Duodenal mucosa (tissue), 2 donors: ENCODE data around the gene LMOD1.
A peak's percentile ranks its signal among the peaks of the same experiment; 100 is the strongest.
"Not testable (repeated sequence)": the region's sequence is repeated elsewhere in the genome, so short reads cannot be mapped to it uniquely, and the experiment has no call there.

Experiments
- H3K27ac ChIP-seq: one replicate; pipeline ENCODE4 v1.7.0; 2013; ENCODE audit warnings: low read depth, low read length
- H3K27me3 ChIP-seq, 2 donors: one replicate each; pipeline ENCODE4 v1.7.0; 2013; ENCODE audit warnings: low read length in 2 of 2, control low read depth in 1 of 2; ENCODE audit not compliant: insufficient read depth in 2 of 2, control insufficient read depth in 1 of 2
- H3K36me3 ChIP-seq, 2 donors: one replicate each; pipeline ENCODE4 v1.7.0; 2013; ENCODE audit warnings: low read length in 2 of 2, control low read depth in 1 of 2; ENCODE audit not compliant: insufficient read depth in 2 of 2, control insufficient read depth in 1 of 2
- H3K4me1 ChIP-seq, 2 donors: one replicate each; pipeline ENCODE4 v1.7.0; 2013; ENCODE audit warnings: low read length in 2 of 2, control low read depth in 1 of 2; ENCODE audit not compliant: insufficient read depth in 2 of 2, control insufficient read depth in 1 of 2
- H3K4me3 ChIP-seq, 2 donors: one replicate each; pipeline ENCODE4 v1.7.0; 2013; ENCODE audit warnings: low read length in 2 of 2, low read depth in 1 of 2
- H3K9ac ChIP-seq, 2 donors: one replicate each; pipeline ENCODE4 v1.7.0; 2013; ENCODE audit warnings: low read length in 2 of 2, low read depth in 1 of 2
- H3K9me3 ChIP-seq, 2 donors: one replicate each; pipeline ENCODE4 v1.7.0; 2013; ENCODE audit warnings: low read length in 2 of 2, control low read depth in 1 of 2; ENCODE audit not compliant: control insufficient read depth in 1 of 2

The LMOD1 gene

GRCh38 chr1:201970334-201971159 is 24.2 kb upstream of the LMOD1 start:
- no peak overlapping the region for H3K9ac ChIP-seq
- no peak overlapping the region for H3K4me3 ChIP-seq
- no peaks in the 10 kb centered on the region for H3K4me1 ChIP-seq
- H3K27ac ChIP-seq, result no peak overlapping the region
- H3K9me3 ChIP-seq, result no peaks in the 10 kb centered on the region
- peaks cover 13 to 37% of the 10 kb centered on the region in 2 donors for H3K36me3 ChIP-seq
- H3K27me3 ChIP-seq, result no peaks in the 10 kb centered on the region

DNA sequence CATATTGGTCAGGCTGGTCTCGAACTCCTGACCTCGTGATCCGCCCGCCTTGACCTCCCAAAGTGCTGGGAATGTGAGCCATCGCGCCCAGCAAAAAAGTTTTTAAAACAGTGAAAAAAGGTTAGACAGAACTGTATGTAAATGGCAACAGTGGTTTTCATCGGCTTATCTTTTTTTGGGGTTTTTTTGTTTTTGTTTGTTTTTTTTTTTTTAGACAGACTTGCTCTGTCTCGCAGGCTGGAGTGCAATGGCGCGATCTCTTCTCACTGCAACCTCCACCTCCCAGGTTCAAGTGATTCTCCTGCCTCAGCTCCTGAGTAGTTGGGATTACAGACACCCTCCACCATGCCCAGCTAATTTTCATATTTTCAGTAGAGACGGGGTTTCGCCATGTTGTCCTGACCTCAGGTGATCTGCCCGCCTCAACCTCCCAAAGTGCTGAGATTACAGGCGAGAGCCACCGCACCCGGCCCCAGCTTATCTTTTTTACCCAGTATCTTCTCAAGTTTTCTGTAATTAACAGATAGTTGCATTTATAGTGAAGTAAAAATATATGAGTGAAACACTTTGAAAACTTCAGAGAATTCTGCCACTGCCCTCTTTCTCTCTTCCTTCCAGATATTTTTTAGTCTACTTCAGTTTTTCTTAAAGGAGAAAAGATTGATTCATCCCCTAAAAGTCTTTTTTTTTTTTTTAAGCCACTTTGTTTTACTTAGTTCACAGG is 22.0 kb upstream of the LMOD1 start:
- Histone ChIP-seq H3K9me3 (no peaks in the 10 kb centered on the region), H3K27me3 (no peaks in the 10 kb centered on the region), H3K36me3 (peaks cover 24 to 54% of the 10 kb centered on the region in 2 donors), H3K4me3 (no peak overlapping the region), H3K4me1 (no peaks in the 10 kb centered on the region), H3K27ac (no peak overlapping the region), H3K9ac (no peak overlapping the region)

- Histone ChIP-seq H3K27me3 (no peaks in the 10 kb centered on the region), H3K36me3 (peaks cover 33 to 76% of the 10 kb centered on the region in 2 donors), H3K9ac (no peak overlapping the region), H3K9me3 (no peaks in the 10 kb centered on the region), H3K27ac (no peak overlapping the region), H3K4me3 (no peak overlapping the region), H3K4me1 (no peaks in the 10 kb centered on the region)
Observed at GRCh38 chr1:201966171-201966570, 19.8 kb upstream of the LMOD1 start.

DNA sequence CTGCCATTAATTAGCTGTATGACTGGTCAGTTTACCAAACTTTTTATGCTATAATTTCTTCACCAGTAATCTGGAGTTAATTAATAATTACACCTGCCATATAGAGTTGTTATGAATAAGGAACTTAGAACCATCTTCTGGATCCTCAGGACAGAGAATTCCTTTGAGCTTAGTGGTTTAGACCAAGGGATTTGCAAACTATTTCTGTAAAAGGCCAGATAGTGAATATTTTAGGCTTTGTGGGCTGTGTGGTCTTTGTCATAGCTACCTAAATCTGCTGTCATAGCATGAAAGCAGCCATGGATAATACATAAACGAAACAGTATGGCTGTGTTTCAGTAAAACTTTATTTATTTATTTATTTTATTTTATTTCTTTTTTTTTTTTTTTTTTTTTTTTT is 17.9 kb upstream of the LMOD1 start:
- no peaks in the 10 kb centered on the region for H3K4me1 ChIP-seq
- peaks cover 27 to 73% of the 10 kb centered on the region in 2 donors for H3K36me3 ChIP-seq
- no peaks in the 10 kb centered on the region for H3K27me3 ChIP-seq
- H3K9ac ChIP-seq, result no peak overlapping the region
- H3K4me3 ChIP-seq, result no peak overlapping the region
- H3K27ac ChIP-seq, result no peak overlapping the region
- H3K9me3 ChIP-seq, result no peaks in the 10 kb centered on the region

DNA sequence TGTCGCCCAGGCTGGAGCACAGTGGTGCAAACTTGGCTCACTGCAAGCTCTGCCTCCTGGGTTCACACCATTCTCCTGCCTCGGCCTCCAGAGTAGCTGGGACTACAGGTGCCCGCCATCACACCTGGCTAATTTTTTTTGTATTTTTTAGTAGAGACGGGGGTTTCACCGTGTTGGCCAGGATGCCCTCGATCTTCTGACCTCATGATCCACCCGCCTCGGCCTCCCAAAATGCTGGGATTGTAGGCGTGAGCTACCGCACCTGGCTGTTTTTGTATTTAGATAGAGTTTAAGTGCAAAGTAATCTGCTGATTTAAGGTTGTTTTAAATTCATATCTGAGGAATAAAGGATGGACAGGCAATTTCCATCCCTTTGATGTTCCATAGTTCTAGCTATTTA is 16.0 kb upstream of the LMOD1 start:
- not testable (repeated sequence) for H3K27me3 ChIP-seq, H3K9ac ChIP-seq, H3K27ac ChIP-seq, H3K4me1 ChIP-seq, H3K4me3 ChIP-seq, H3K9me3 ChIP-seq
- H3K36me3 ChIP-seq, result peaks cover 35 to 79% of the 10 kb centered on the region in 2 donors

- no peak overlapping the region for H3K27ac ChIP-seq
- peaks cover 23 to 51% of the 10 kb centered on the region in 2 donors for H3K36me3 ChIP-seq
- no peaks in the 10 kb centered on the region for H3K27me3 ChIP-seq
- H3K4me1 ChIP-seq, result peaks cover 6 to 13% of the 10 kb centered on the region in 2 donors
- no peak overlapping the region for H3K9ac ChIP-seq
- H3K9me3 ChIP-seq, result no peaks in the 10 kb centered on the region
- H3K4me3 ChIP-seq, result no peak overlapping the region
Observed at GRCh38 chr1:201958348-201958747, 12.0 kb upstream of the LMOD1 start.

DNA sequence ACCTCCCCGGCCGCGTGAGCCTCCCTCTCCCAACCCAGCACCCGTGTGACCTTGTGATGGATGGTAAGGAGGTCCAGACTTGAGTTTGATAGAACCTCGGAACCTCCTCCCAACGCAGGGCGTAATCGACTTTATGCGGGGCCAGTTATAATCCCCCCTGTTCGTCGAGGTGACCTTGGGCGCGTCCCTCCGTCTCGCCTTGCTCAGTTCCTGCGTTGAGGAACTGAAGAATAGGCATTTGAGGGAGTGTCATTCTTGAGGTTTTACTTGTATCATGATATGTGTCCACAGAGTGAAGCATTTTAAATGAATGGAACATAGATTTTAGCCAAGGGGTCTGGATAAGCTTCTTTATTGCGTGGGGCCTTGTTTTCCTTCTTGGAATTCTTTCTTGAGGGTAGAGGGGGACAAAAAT is 9.4 kb upstream of the LMOD1 start:
- H3K27me3 ChIP-seq, result no peaks in the 10 kb centered on the region
- no peaks in the 10 kb centered on the region for H3K9me3 ChIP-seq
- peak overlapping the region; percentile 96 to 100 for H3K4me3 ChIP-seq
- H3K9ac ChIP-seq, result peak overlapping the region; percentile 92 to 99
- peaks cover 12 to 27% of the 10 kb centered on the region in 2 donors for H3K36me3 ChIP-seq
- peak overlapping the region; percentile 73 for H3K27ac ChIP-seq
- peaks cover 6 to 13% of the 10 kb centered on the region in 2 donors for H3K4me1 ChIP-seq

GRCh38 chr1:201955009-201955728 is 8.8 kb upstream of the LMOD1 start, which contains the start of gene TIMM17A:
TIMM17A (plus strand) TSS chr1:201955503; CDS start chr1:201955527, 24 bp downstream.
- peak within 1 kb of the TSS; percentile 96 to 100 for H3K4me3 ChIP-seq
- peak within 1 kb of the TSS; percentile 73 for H3K27ac ChIP-seq
- H3K36me3 ChIP-seq, result peaks cover 12 to 21% of the 10 kb centered on the region in 2 donors
- no peaks in the 10 kb centered on the region for H3K27me3 ChIP-seq
- peaks cover 6 to 13% of the 10 kb centered on the region in 2 donors for H3K4me1 ChIP-seq
- no peaks in the 10 kb centered on the region for H3K9me3 ChIP-seq
- H3K9ac ChIP-seq, result peak within 1 kb of the TSS; percentile 92 to 99

DNA sequence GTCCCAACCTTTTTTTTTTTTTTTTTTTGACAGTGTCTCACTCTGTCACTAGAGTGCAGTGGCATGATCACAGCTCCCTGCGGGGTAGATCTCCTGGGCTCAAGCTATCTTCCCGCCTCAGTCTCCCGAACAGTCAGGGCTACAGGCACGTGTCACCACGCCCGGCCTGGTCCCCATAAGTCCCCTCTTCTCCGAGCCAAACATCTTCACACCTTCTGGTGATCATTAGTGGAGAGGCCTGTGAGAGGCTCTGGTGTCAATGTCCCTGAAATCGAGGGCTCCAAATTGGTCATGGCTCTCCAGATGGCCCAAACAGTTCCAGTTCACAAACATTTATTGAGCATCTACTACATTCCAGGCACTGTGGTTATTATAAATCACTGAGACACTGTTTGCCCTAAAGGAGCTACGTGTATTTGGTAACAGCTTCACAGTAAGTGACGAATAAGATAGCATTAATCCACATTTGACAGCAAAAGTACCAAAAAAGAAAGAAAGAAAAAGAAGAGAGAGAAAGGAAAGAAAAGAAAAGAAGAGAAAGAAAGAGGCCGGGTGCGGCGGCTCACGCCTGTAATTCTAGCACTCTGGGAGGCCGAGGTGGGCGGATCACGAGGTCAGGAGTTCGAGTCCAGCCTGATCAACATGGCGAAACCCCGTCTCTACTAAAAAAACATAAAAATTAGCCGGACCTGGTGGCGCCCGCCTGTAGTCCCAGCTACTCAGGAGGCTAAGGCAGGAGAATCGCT is 8.1 kb upstream of the LMOD1 start:
- H3K27ac ChIP-seq, result peak overlapping the region; percentile 73
- no peaks in the 10 kb centered on the region for H3K27me3 ChIP-seq
- H3K4me3 ChIP-seq, result peak overlapping the region; percentile 96 to 100
- peaks cover 6 to 13% of the 10 kb centered on the region in 2 donors for H3K4me1 ChIP-seq
- peaks cover 12 to 16% of the 10 kb centered on the region in 2 donors for H3K36me3 ChIP-seq
- no peaks in the 10 kb centered on the region for H3K9me3 ChIP-seq
- peak overlapping the region; percentile 78 to 99 for H3K9ac ChIP-seq
